DMS153 (cell line): ENCODE results near the gene ZNF124.
A peak's percentile ranks its signal among the peaks of the same experiment; 100 is the strongest.
"Not testable (repeated sequence)": the region's sequence is repeated elsewhere in the genome, so short reads cannot be mapped to it uniquely, and the experiment has no call there.

Experiments used
- DNase-seq: peaks from one replicate; lab custom pipeline; 2025; lab: John Stamatoyannopoulos, UW

Gene ZNF124

GRCh38 chr1:247172996-247173395, 1.2 kb upstream of the ZNF124 start:
- DNase-seq, result no peak

GRCh38 chr1:247171443-247171842, 377 bp downstream of the ZNF124 start:
- DNase-seq, result not testable (repeated sequence)

GRCh38 chr1:247165674-247166073, 6.1 kb downstream of the ZNF124 start:
- DNase-seq, result no peak

GRCh38 chr1:247164694-247165093, 7.1 kb downstream of the ZNF124 start:
- no peak for DNase-seq

- DNase-seq, result no peak
These were observed 15.0 kb downstream of the ZNF124 start for GRCh38 chr1:247156787-247157232.

- no peak for DNase-seq
These were observed 24.0 kb downstream of the ZNF124 start for GRCh38 chr1:247147781-247148180.

- not testable (repeated sequence) for DNase-seq
These were observed 24.7 kb downstream of the ZNF124 start for GRCh38 chr1:247147120-247147519.

- no peak for DNase-seq
These were observed 25.1 kb downstream of the ZNF124 start for GRCh38 chr1:247146671-247147070.

GRCh38 chr1:247145279-247145678, 26.5 kb downstream of the ZNF124 start:
- DNase-seq, result no peak

- not testable (repeated sequence) for DNase-seq
These were observed 32.3 kb downstream of the ZNF124 start for GRCh38 chr1:247139557-247139956.

- no peak for DNase-seq
These were observed 40.6 kb downstream of the ZNF124 start for GRCh38 chr1:247131236-247131635.

GRCh38 chr1:247127519-247128282, 44.1 kb downstream of the ZNF124 start:
- not testable (repeated sequence) for DNase-seq

- DNase-seq, result not testable (repeated sequence)
These were observed 45.2 kb downstream of the ZNF124 start for GRCh38 chr1:247126601-247127000.

GRCh38 chr1:247126166-247126565, 45.7 kb downstream of the ZNF124 start:
- DNase-seq, result not testable (repeated sequence)

GRCh38 chr1:247121382-247121781, 50.4 kb downstream of the ZNF124 start:
- DNase-seq, result no peak

GRCh38 chr1:247120408-247120668, 51.5 kb downstream of the ZNF124 start:
- not testable (repeated sequence) for DNase-seq

- no peak for DNase-seq
These were observed 52.0 kb downstream of the ZNF124 start for GRCh38 chr1:247119600-247120407.

GRCh38 chr1:247118946-247119446, 52.8 kb downstream of the ZNF124 start:
- DNase-seq, result peak; percentile 25

GRCh38 chr1:247115545-247115944, 56.3 kb downstream of the ZNF124 start:
- no peak for DNase-seq

GRCh38 chr1:247115141-247115510, 56.7 kb downstream of the ZNF124 start:
- no peak for DNase-seq

GRCh38 chr1:247114351-247115140, 57.3 kb downstream of the ZNF124 start:
- DNase-seq, result no peak

- DNase-seq, result no peak
These were observed 58.0 kb downstream of the ZNF124 start for GRCh38 chr1:247113733-247114271.
